GOT3 (cell line): ENCODE data around the gene MAML3.

Experiments used
- DNase-seq: peaks from one replicate; lab custom pipeline; 2025; ENCODE audit warnings: mixed read lengths; lab: John Stamatoyannopoulos, UW

Gene MAML3

DNA sequence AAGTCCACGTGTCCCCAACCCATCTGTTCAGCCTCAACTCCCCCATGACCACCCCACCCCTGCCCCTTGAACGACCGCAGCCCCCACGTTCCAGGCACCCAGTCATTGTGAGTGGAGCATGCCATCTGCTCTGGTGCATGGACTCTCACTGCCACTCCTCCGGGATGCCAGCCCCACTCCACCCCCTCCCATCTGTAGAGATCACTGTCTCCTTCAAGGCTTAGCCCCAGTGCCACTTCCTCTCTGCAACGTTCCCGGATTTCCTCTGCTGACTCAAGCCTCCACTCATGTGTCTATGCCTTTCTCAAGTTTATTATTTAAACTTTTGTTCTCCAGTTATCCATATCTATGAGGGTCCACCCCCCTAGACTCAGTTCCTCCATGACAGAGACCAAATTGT lies 54.0 kb downstream of the MAML3 start:
- DNase-seq: no peak

DNA sequence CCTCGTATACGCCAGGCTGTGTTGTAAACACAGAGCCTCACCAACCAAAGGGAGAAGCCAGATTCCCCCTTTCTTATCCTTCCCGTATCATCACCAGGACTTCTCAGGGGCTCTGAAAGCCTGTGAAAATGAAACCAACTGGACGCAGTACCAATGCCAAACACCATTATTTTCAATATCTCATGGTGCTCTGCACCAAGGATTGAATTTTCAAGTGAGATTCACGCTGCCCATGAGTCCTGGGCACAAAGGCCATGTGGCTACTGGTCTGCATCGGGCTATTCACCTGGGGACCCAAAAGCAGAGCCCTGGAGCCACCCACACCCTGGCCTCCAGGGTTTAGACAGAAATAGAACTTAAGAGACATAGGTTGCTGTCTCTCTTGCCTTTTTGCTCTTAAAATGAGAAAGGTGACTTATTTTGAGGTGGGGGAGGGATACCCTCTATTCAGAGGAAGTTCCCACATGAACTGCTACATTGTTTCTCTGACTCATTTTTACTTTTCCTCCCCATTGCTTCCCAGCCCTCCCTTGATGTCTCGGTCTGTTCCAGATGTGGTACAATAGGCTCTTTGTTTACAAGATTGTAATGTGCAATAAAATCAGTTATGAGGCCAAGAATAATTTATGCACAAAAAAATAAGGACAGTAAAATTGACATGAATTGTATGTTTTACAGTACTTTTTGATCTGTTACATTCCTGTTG lies 55.4 kb downstream of the MAML3 start:
- DNase-seq: no peak

GRCh38 chr4:140097572-140097971 lies 56.4 kb downstream of the MAML3 start:
- no peak for DNase-seq

DNA sequence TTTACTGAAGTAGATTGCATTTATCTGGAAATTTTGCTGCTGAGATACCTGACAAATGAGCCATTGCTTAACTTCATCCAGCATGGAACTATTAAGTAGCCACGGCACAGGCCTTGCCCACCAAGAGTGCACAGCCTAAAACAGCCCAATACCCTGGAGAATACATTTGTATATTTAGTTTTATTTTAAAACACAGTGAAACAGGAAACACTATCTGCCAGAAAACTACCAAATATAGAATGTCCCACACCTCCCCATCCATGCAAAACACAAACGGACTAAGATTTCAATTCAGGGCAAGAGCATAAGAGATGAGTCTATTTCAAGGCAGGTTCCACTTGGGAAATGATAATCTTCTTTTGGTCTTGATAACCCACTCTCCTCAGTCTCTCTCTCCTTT lies 57.1 kb downstream of the MAML3 start:
- DNase-seq: no peak

DNA sequence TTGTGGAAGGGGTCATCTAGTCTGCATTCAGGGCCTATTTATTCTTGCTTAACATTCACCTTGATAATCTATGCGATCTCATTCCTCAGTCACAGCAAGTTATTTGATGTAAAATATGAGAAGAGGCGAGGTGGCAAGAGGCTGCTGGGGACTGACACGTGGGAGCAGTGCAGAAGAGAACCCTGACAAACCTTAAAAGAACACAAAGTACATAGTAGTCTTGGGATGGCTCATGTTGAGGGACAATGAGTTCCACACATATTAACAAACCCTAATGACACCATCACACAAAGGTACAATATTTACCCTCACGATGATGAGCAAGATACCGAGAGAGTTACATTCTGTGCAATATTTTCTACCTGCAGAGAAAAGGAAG lies 57.5 kb downstream of the MAML3 start:
- DNase-seq: no peak

DNA sequence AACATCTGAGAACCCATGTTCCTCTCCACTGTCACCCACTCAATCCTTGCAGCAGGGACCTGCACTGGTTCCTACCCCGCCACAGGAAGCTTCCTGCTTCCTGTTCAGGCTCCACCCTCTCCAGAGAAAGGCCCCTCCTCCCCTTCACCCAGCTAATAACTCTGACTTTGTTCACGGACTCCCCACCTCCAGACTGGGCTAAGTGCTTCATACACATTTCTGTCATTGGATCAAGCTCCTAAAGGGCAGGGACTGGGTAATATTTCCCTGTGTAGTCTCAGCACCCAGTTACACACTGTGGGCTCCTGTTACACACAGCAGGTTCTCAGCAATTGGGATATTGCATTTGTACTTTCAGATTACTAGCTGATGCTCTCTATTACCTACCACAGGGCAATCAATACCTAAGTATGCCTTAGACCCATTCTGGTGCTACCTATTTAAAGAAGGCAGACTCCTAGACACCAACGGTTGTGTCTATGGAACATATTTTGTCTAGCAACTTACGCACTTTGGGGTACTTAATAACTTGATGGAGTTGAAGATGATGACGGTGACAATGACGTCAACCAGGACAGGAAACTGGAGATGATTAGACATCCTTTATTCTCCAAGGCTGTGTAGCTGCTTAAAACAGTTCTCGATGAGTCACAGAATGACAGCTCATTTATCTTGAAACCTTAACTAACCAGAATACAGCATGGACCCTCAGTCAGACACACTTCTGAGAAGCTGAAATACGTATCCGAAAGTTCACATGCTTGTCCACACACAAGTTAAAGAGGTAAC lies 58.1 kb downstream of the MAML3 start:
- no peak for DNase-seq

GRCh38 chr4:140094438-140095420 lies 59.3 kb downstream of the MAML3 start:
- no peak for DNase-seq

- no peak for DNase-seq
Observed at GRCh38 chr4:140092094-140092851, 61.7 kb downstream of the MAML3 start.

GRCh38 chr4:140091305-140091704 lies 62.7 kb downstream of the MAML3 start:
- DNase-seq: no peak

- no peak for DNase-seq
Observed at GRCh38 chr4:140090215-140090731, 63.7 kb downstream of the MAML3 start.

DNA sequence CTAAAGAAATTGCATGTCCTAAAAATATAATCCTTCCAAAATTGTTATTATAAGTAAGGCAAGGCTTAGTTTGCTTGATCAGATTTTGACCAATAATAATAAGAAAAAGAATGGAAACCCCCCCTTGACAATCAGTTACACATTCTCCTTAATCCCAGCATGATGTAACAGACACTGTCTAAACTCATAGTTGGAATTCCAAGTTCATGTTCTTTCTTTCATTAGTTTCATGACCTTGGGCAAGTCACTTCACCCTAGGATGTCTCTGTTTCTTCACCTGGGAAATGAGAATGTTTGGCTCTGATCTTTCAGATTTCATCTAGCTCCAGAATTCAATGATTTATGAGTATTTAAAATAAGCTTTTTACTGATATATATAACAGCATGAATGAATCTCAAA lies 64.8 kb downstream of the MAML3 start:
- DNase-seq: no peak

DNA sequence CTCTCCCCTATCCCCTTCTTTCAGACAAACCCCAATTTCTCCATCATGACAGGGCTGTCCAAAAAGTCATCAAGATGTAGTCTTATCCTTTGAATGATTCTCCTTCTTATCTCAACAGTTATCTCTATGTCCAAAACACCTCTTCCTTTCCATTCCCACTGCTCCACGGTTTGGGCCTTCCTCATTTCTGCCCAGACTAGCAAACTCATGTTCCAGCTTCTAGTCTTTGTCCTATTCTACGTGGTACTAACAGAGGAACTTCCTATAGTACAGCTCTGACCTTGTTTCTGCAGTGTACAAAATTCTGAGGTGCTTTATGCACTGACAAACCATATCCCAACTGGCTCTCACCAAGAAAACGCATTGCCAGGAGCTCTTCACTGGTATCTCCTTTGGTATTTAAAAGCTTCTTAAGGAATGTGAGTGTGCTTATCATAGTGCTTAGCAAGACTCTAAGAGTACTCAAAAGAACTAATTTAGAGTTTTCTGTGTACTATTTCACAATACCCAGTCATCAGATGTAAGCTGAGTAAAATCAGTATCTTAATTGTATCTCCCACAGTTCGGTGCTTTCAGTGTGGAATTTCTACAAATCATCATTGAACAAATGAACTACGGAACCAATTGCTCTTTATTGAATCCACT lies 65.5 kb downstream of the MAML3 start:
- DNase-seq: no peak

DNA sequence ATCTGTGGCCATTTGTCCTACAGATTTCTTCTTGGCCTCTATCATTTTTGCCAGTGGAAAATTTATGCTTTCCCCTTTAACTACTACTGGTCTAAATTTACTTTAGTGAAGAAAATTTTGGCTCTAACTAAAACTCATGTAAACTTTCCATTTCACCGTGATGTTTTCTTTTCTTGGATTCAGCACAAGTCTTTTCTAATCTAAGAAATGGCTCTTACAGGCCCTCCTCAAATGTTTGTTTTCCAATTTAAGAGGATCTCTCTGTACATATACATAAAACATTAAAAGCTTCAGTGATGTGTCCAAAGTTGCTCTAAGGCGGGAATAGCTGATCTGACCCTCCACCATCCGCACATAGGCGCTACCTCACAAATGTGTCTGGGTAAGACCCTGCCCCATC lies 68.1 kb downstream of the MAML3 start:
- no peak for DNase-seq

- DNase-seq: no peak
Observed at GRCh38 chr4:140085062-140085622, 68.8 kb downstream of the MAML3 start.

DNA sequence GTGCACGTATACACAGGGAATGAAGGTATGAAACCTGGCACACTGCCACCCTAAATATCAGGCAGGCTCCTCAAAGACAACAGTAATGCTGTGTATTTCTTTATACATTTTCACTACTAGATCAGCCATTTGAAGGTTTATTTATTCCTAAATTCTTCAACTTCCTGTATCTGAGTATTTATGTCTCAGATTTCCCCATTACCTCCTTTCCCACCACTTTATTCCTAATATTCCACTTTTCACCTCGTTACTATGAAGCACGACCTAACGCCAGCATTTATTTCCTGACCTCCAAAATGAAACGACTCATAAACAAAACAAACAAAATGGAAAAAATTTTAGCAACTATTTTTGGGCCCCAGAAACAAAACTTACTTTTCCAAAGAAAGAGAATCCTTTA lies 69.6 kb downstream of the MAML3 start:
- no peak for DNase-seq

DNA sequence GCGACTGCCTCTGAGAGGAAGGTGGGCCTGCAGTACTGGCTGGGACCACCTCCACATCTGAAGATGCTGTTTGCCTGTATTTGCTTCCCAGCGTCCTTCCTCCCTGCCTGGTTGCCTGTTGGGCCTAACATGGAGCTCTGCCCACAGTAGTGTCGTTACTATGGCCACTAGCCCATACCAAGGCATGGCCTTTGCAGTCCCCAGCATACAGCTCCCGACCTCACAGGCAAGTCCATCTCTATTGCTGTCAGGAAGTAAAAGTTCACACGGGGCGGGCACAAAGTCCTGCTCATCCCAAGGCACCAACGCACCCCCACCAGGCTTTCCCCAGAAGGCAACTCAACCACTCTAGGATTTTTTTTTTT lies 71.6 kb downstream of the MAML3 start:
- no peak for DNase-seq

DNA sequence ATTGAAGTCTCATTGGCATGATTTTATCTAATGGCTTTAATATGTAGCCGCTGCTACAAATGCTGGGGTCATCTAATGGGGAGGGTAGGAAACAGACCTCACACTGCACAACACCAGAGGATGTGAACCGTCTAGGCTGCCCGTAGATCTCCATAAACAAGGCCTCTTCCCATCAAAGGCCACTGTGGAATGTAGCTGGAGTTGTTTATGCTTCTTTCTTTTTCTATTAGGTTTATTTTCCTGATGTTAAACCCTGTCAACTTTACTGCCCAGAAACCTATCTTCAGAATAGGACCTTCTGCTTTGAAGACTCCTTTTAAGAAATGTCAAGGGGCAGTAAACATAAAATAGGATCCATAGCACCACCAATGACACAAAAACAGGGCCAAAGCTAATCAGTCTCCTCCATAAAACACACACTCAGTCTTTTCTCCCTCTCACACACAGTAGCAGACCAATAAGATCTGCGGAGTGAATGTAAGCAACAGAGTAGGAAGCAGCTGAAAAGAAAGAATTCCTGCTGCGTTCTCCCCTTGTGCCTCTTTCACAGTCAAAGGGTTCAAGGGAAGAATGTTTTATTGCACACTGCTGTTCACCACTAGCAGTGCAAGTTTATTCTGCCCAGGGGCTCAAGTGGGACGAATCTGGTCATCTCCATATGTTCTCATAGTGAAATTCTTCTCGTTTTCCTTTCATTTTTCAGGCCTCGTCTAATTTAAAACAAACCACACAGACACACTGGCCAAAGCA lies 72.2 kb downstream of the MAML3 start:
- no peak for DNase-seq

DNA sequence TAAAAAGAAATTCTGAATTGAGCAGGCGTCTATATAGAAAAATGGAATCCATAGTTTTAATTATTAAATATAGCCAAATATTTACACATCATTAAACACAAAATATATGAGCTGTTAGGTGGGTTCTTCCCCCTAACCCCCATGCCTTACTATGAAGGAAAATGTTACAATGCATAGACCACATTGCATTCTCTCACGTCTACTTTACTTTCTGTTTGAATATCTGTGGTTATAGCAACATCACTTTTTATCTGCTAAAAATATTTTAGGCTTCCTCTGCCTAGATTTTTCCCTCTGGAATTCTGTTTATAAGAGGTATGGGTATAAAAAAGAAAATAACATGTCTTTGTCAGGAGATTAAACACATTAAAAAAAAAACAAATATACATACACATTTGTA lies 73.1 kb downstream of the MAML3 start:
- no peak for DNase-seq

GRCh38 chr4:140078366-140078765 lies 75.6 kb downstream of the MAML3 start:
- no peak for DNase-seq

DNA sequence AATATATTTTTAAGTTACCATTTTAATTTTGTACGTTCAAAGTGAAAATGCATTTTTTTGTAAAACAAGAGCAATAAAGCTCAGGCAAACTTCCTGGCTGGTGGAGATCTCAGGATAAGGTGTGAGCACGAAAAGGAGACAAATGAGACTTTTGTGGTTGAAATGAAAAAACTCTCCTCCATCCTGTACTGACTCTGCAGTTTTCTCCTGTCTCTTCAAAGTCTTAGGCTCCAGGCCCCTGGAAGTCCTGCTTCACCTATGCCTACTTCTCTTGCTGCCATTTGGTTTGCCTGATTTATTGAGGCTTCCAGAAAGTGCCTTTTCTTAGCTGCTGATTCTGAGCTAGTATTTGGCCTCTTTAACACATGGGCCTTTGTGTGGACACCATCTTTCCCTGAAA lies 77.7 kb downstream of the MAML3 start:
- no peak for DNase-seq
